Measurements from ENCODE around the gene ST6GALNAC3. TPM values are rescaled to one million over a fixed set of nuclear protein-coding genes. Genes with fewer than 3 reads are reported as not detected.

ST6GALNAC3 gene
- total RNA-seq, 1 donor from 2014 or later = 7.3 TPM

- Mint-ChIP-seq H3K4me1 (ENCODE audit: unreplicated experiment) (peaks cover 20% of the 10 kb centered on the region), H3K4me3 (ENCODE audit: unreplicated experiment) (no peak overlapping the region), H3K27me3 (ENCODE audit: unreplicated experiment) (no peaks in the 10 kb centered on the region), H3K27ac (ENCODE audit: unreplicated experiment) (no peak overlapping the region), H3K36me3 (ENCODE audit: unreplicated experiment) (no peaks in the 10 kb centered on the region), H3K9me3 (ENCODE audit: unreplicated experiment) (no peaks in the 10 kb centered on the region)
- no peak for TF ChIP-seq CTCF (IDR thresholded peaks at IDR 0.05)
- no peak for DNase-seq (ENCODE audit: extremely low spot score, unreplicated experiment)
Observed at GRCh38 chr1:76264642-76265041, 190.1 kb downstream of the ST6GALNAC3 start.

GRCh38 chr1:76266762-76267161 lies 192.2 kb downstream of the ST6GALNAC3 start:
- H3K9me3 Mint-ChIP-seq (ENCODE audit: unreplicated experiment) = no peaks in the 10 kb centered on the region
- no peaks in the 10 kb centered on the region for H3K36me3 Mint-ChIP-seq (ENCODE audit: unreplicated experiment)
- no peak for DNase-seq (ENCODE audit: extremely low spot score, unreplicated experiment)
- H3K4me1 Mint-ChIP-seq (ENCODE audit: unreplicated experiment) = peaks cover 23% of the 10 kb centered on the region
- H3K4me3 Mint-ChIP-seq (ENCODE audit: unreplicated experiment) = no peak overlapping the region
- H3K27ac Mint-ChIP-seq (ENCODE audit: unreplicated experiment) = no peak overlapping the region
- TF ChIP-seq CTCF (IDR thresholded peaks at IDR 0.05) = no peak
- H3K27me3 Mint-ChIP-seq (ENCODE audit: unreplicated experiment) = no peaks in the 10 kb centered on the region

GRCh38 chr1:76267631-76268030 lies 193.1 kb downstream of the ST6GALNAC3 start:
- no peak for TF ChIP-seq CTCF (IDR thresholded peaks at IDR 0.05)
- no peaks in the 10 kb centered on the region for H3K27me3 Mint-ChIP-seq (ENCODE audit: unreplicated experiment)
- no peaks in the 10 kb centered on the region for H3K36me3 Mint-ChIP-seq (ENCODE audit: unreplicated experiment)
- H3K4me1 Mint-ChIP-seq (ENCODE audit: unreplicated experiment) = peaks cover 23% of the 10 kb centered on the region
- H3K4me3 Mint-ChIP-seq (ENCODE audit: unreplicated experiment) = no peak overlapping the region
- no peak for DNase-seq (ENCODE audit: extremely low spot score, unreplicated experiment)
- H3K9me3 Mint-ChIP-seq (ENCODE audit: unreplicated experiment) = no peaks in the 10 kb centered on the region
- no peak overlapping the region for H3K27ac Mint-ChIP-seq (ENCODE audit: unreplicated experiment)

GRCh38 chr1:76268341-76268740 lies 193.8 kb downstream of the ST6GALNAC3 start:
- Mint-ChIP-seq H3K27ac (ENCODE audit: unreplicated experiment) (no peak overlapping the region), H3K4me1 (ENCODE audit: unreplicated experiment) (peaks cover 23% of the 10 kb centered on the region)
- TF ChIP-seq CTCF (IDR thresholded peaks at IDR 0.05) = no peak

GRCh38 chr1:76269155-76269554 lies 194.6 kb downstream of the ST6GALNAC3 start:
- H3K9me3 Mint-ChIP-seq (ENCODE audit: unreplicated experiment) = no peaks in the 10 kb centered on the region
- no peak for TF ChIP-seq CTCF (IDR thresholded peaks at IDR 0.05)
- H3K4me3 Mint-ChIP-seq (ENCODE audit: unreplicated experiment) = no peak overlapping the region
- H3K4me1 Mint-ChIP-seq (ENCODE audit: unreplicated experiment) = peaks cover 23% of the 10 kb centered on the region
- no peaks in the 10 kb centered on the region for H3K27me3 Mint-ChIP-seq (ENCODE audit: unreplicated experiment)
- no peak for DNase-seq (ENCODE audit: extremely low spot score, unreplicated experiment)
- no peak overlapping the region for H3K27ac Mint-ChIP-seq (ENCODE audit: unreplicated experiment)
- H3K36me3 Mint-ChIP-seq (ENCODE audit: unreplicated experiment) = no peaks in the 10 kb centered on the region

More at GRCh38 chr1:76268341-76268740, 193.8 kb downstream of the ST6GALNAC3 start:
- Mint-ChIP-seq H3K36me3 (ENCODE audit: unreplicated experiment) (no peaks in the 10 kb centered on the region), H3K9me3 (ENCODE audit: unreplicated experiment) (no peaks in the 10 kb centered on the region), H3K27me3 (ENCODE audit: unreplicated experiment) (no peaks in the 10 kb centered on the region), H3K4me3 (ENCODE audit: unreplicated experiment) (no peak overlapping the region)
- DNase-seq (ENCODE audit: extremely low spot score, unreplicated experiment) = no peak
